Inflammatory macrophage (primary cell): ENCODE results near the gene CRMP1.
"Not testable (repeated sequence)": the region's sequence is repeated elsewhere in the genome, so short reads cannot be mapped to it uniquely, and the experiment has no call there.

Source experiments
- DNase-seq, 2 donors: peaks; one replicate each; pipeline ENCODE4 v3.0.0-alpha.2; 2020 to 2022

The CRMP1 gene

GRCh38 chr4:5887361-5888221 is 5.3 kb downstream of the CRMP1 start:
- DNase-seq, result no peak

- no peak for DNase-seq
These were observed 5.9 kb downstream of the CRMP1 start for GRCh38 chr4:5887011-5887360.

GRCh38 chr4:5885733-5886132 is 7.2 kb downstream of the CRMP1 start:
- DNase-seq, result no peak

GRCh38 chr4:5884796-5885195 is 8.1 kb downstream of the CRMP1 start:
- no peak for DNase-seq

- DNase-seq, result no peak
These were observed 9.0 kb downstream of the CRMP1 start for GRCh38 chr4:5883916-5884315.

- DNase-seq, result no peak
These were observed 9.9 kb downstream of the CRMP1 start for GRCh38 chr4:5882947-5883346.

GRCh38 chr4:5881340-5881739 is 11.5 kb downstream of the CRMP1 start:
- no peak for DNase-seq

GRCh38 chr4:5878359-5878758 is 14.5 kb downstream of the CRMP1 start:
- DNase-seq, result no peak

- DNase-seq, result no peak
These were observed 15.5 kb downstream of the CRMP1 start for GRCh38 chr4:5877392-5877791.

GRCh38 chr4:5874811-5875449 is 18.0 kb downstream of the CRMP1 start:
- no peak for DNase-seq

- no peak for DNase-seq
These were observed 22.2 kb downstream of the CRMP1 start for GRCh38 chr4:5870701-5871100.

GRCh38 chr4:5869966-5870619 is 22.8 kb downstream of the CRMP1 start:
- no peak for DNase-seq

GRCh38 chr4:5867866-5868265 is 25.0 kb downstream of the CRMP1 start:
- DNase-seq, result no peak

GRCh38 chr4:5866841-5867813 is 25.8 kb downstream of the CRMP1 start:
- DNase-seq, result no peak

- no peak for DNase-seq
These were observed 26.8 kb downstream of the CRMP1 start for GRCh38 chr4:5865896-5866599.

GRCh38 chr4:5863461-5864113 is 29.3 kb downstream of the CRMP1 start:
- DNase-seq, result no peak

GRCh38 chr4:5858020-5858769 is 34.7 kb downstream of the CRMP1 start:
- DNase-seq, result no peak

- no peak for DNase-seq
These were observed 35.7 kb downstream of the CRMP1 start for GRCh38 chr4:5857199-5857598.

GRCh38 chr4:5856362-5856761 is 36.5 kb downstream of the CRMP1 start:
- not testable (repeated sequence) for DNase-seq

GRCh38 chr4:5854929-5855328 is 38.0 kb downstream of the CRMP1 start:
- no peak for DNase-seq
